Measurements from ENCODE around the gene NRG3.

Gene NRG3

GRCh38 chr10:82396886-82397285 is 521.9 kb downstream of the NRG3 start:
- no peaks in the 10 kb centered on the region for H3K9me3 ChIP-seq (ENCODE audit: control insufficient read depth, insufficient read depth, low read length)
- H3K9me2 ChIP-seq (replicated peaks; ENCODE audit: control insufficient read depth, low read length) = no peaks in the 10 kb centered on the region
- H3K4me2 ChIP-seq (ENCODE audit: low read length) = no peak overlapping the region
- H3F3A ChIP-seq (ENCODE audit: control insufficient read depth, insufficient read depth) = no peaks in the 10 kb centered on the region
- H3K27me3 ChIP-seq (ENCODE audit: control insufficient read depth, low read length) = no peaks in the 10 kb centered on the region
- TF ChIP-seq CTCF (IDR thresholded peaks at IDR 0.05; ENCODE audit: low read depth, low read length, poor library complexity, severe bottlenecking) (no peak), EZH2phosphoT487 (IDR thresholded peaks at IDR 0.05; ENCODE audit: borderline replicate concordance, low read length) (no peak)
- H3K4me1 ChIP-seq (ENCODE audit: control insufficient read depth, low read length) = no peaks in the 10 kb centered on the region
- H3K27ac ChIP-seq (ENCODE audit: low read depth, low read length) = no peak overlapping the region
- H3K36me3 ChIP-seq (ENCODE audit: control insufficient read depth, low read length) = no peaks in the 10 kb centered on the region
- H3K79me2 ChIP-seq (ENCODE audit: control insufficient read depth, low read length) = no peaks in the 10 kb centered on the region
- no peak overlapping the region for H3K4me3 ChIP-seq (ENCODE audit: low read length)
- no peaks in the 10 kb centered on the region for H4K20me1 ChIP-seq (ENCODE audit: control insufficient read depth, insufficient read depth, low read depth, low read length)

GRCh38 chr10:82397854-82398253 is 522.9 kb downstream of the NRG3 start:
- Histone ChIP-seq H3K36me3 (ENCODE audit: control insufficient read depth, low read length) (no peaks in the 10 kb centered on the region), H4K20me1 (ENCODE audit: control insufficient read depth, insufficient read depth, low read depth, low read length) (no peaks in the 10 kb centered on the region), H3K27ac (ENCODE audit: low read depth, low read length) (no peak overlapping the region), H3F3A (ENCODE audit: control insufficient read depth, insufficient read depth) (no peaks in the 10 kb centered on the region), H3K9me2 (replicated peaks; ENCODE audit: control insufficient read depth, low read length) (no peaks in the 10 kb centered on the region), H3K9me3 (ENCODE audit: control insufficient read depth, insufficient read depth, low read length) (no peaks in the 10 kb centered on the region), H3K4me3 (ENCODE audit: low read length) (no peak overlapping the region), H3K4me2 (ENCODE audit: low read length) (no peak overlapping the region), H3K79me2 (ENCODE audit: control insufficient read depth, low read length) (no peaks in the 10 kb centered on the region), H3K4me1 (ENCODE audit: control insufficient read depth, low read length) (no peaks in the 10 kb centered on the region), H3K27me3 (ENCODE audit: control insufficient read depth, low read length) (no peaks in the 10 kb centered on the region)
- TF ChIP-seq EZH2phosphoT487 (IDR thresholded peaks at IDR 0.05; ENCODE audit: borderline replicate concordance, low read length) = no peak
- TF ChIP-seq CTCF (IDR thresholded peaks at IDR 0.05; ENCODE audit: low read depth, low read length, poor library complexity, severe bottlenecking) = no peak

GRCh38 chr10:82399850-82400249 is 524.9 kb downstream of the NRG3 start:
- Histone ChIP-seq H3K27me3 (ENCODE audit: control insufficient read depth, low read length) (no peaks in the 10 kb centered on the region), H3K9me2 (replicated peaks; ENCODE audit: control insufficient read depth, low read length) (no peaks in the 10 kb centered on the region), H3K79me2 (ENCODE audit: control insufficient read depth, low read length) (no peaks in the 10 kb centered on the region), H3K4me3 (ENCODE audit: low read length) (no peak overlapping the region), H3K36me3 (ENCODE audit: control insufficient read depth, low read length) (no peaks in the 10 kb centered on the region), H3K27ac (ENCODE audit: low read depth, low read length) (no peak overlapping the region), H4K20me1 (ENCODE audit: control insufficient read depth, insufficient read depth, low read depth, low read length) (no peaks in the 10 kb centered on the region), H3K9me3 (ENCODE audit: control insufficient read depth, insufficient read depth, low read length) (no peaks in the 10 kb centered on the region), H3K4me1 (ENCODE audit: control insufficient read depth, low read length) (no peaks in the 10 kb centered on the region), H3F3A (ENCODE audit: control insufficient read depth, insufficient read depth) (no peaks in the 10 kb centered on the region), H3K4me2 (ENCODE audit: low read length) (no peak overlapping the region)
- TF ChIP-seq CTCF (IDR thresholded peaks at IDR 0.05; ENCODE audit: low read depth, low read length, poor library complexity, severe bottlenecking) = no peak
- TF ChIP-seq EZH2phosphoT487 (IDR thresholded peaks at IDR 0.05; ENCODE audit: borderline replicate concordance, low read length) = no peak

- TF ChIP-seq EZH2phosphoT487 (IDR thresholded peaks at IDR 0.05; ENCODE audit: borderline replicate concordance, low read length) (no peak), CTCF (IDR thresholded peaks at IDR 0.05; ENCODE audit: low read depth, low read length, poor library complexity, severe bottlenecking) (no peak)
- H3K36me3 ChIP-seq (ENCODE audit: control insufficient read depth, low read length) = no peaks in the 10 kb centered on the region
- no peak overlapping the region for H3K4me2 ChIP-seq (ENCODE audit: low read length)
- no peaks in the 10 kb centered on the region for H3F3A ChIP-seq (ENCODE audit: control insufficient read depth, insufficient read depth)
- no peak overlapping the region for H3K27ac ChIP-seq (ENCODE audit: low read depth, low read length)
- no peaks in the 10 kb centered on the region for H3K9me3 ChIP-seq (ENCODE audit: control insufficient read depth, insufficient read depth, low read length)
- H3K4me1 ChIP-seq (ENCODE audit: control insufficient read depth, low read length) = no peaks in the 10 kb centered on the region
- no peaks in the 10 kb centered on the region for H3K9me2 ChIP-seq (replicated peaks; ENCODE audit: control insufficient read depth, low read length)
- no peak overlapping the region for H3K4me3 ChIP-seq (ENCODE audit: low read length)
- H3K79me2 ChIP-seq (ENCODE audit: control insufficient read depth, low read length) = no peaks in the 10 kb centered on the region
- H4K20me1 ChIP-seq (ENCODE audit: control insufficient read depth, insufficient read depth, low read depth, low read length) = no peaks in the 10 kb centered on the region
- no peaks in the 10 kb centered on the region for H3K27me3 ChIP-seq (ENCODE audit: control insufficient read depth, low read length)
Observed at GRCh38 chr10:82400841-82401240, 525.8 kb downstream of the NRG3 start.

All from DOHH2 (cell line).